ENCODE results near the gene UBE2E1.
"Not testable (repeated sequence)": the region's sequence is repeated elsewhere in the genome, so short reads cannot be mapped to it uniquely, and the experiment has no call there.

- not testable (repeated sequence) for TF ChIP-seq CTCF, POLR2A (IDR thresholded peaks at IDR 0.05)
Observed at GRCh38 chr3:23871361-23871760, 65.6 kb downstream of the UBE2E1 start.

All from thyroid gland (tissue), 4 donors.